Measurements from ENCODE around the gene SENP2. TPM values are rescaled to one million over a fixed set of nuclear protein-coding genes. Genes with fewer than 3 reads are reported as not detected.

Gene SENP2
- total and polyA plus RNA-seq, 9 of the 15 experiments (the other 6 are each of a cell fraction or from before 2014, with no cell fraction given) = 11.8 to 67.1 (median 41.1) TPM

DNA sequence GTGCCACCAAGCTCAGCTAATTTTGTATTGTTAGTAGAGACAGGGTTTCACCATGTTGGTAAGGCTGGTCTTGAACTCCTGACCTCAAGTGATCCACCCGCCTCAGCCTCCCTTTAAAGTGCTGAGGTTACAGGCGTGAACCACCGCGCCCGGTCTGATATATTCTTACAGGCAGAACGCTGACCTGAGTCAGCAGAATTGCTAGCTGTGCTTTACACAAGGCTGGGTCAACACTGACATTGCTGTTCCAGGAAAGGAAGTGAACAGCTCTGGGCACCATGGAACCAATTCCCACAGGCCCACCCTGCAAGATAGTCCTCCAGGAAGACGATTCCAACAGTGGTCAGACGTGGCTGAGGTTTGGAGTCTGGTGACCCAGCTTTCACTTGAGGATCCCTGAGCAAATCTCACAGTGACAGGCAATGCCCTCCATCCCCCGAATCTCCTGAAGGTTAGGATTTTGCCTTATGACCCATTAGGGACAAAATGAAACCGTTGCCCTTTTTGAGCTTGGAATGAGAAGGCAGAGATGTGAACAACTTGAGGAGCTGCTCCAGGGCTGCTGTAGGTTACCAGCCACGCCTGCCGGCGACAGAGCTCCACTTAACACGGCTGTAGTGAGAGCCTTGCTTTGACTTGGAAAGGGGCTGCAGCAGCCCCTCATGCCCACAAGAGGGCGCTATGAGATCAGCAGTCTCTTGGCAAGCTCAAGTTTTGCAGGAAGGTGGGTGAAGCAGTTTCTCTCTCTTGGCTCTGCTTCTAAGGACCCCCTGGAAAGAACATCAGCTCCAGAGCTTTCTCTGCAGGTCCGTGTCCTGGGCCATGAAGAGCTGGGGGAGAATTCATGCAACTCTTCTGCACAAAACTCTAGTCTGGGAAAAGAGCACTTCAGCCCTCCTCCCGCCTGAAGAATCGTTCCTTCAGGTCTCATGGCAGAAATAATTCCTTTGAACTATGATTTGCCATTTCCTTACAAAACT, 74.1 kb downstream of the SENP2 start (continued):
- TF ChIP-seq, protein P1, sequence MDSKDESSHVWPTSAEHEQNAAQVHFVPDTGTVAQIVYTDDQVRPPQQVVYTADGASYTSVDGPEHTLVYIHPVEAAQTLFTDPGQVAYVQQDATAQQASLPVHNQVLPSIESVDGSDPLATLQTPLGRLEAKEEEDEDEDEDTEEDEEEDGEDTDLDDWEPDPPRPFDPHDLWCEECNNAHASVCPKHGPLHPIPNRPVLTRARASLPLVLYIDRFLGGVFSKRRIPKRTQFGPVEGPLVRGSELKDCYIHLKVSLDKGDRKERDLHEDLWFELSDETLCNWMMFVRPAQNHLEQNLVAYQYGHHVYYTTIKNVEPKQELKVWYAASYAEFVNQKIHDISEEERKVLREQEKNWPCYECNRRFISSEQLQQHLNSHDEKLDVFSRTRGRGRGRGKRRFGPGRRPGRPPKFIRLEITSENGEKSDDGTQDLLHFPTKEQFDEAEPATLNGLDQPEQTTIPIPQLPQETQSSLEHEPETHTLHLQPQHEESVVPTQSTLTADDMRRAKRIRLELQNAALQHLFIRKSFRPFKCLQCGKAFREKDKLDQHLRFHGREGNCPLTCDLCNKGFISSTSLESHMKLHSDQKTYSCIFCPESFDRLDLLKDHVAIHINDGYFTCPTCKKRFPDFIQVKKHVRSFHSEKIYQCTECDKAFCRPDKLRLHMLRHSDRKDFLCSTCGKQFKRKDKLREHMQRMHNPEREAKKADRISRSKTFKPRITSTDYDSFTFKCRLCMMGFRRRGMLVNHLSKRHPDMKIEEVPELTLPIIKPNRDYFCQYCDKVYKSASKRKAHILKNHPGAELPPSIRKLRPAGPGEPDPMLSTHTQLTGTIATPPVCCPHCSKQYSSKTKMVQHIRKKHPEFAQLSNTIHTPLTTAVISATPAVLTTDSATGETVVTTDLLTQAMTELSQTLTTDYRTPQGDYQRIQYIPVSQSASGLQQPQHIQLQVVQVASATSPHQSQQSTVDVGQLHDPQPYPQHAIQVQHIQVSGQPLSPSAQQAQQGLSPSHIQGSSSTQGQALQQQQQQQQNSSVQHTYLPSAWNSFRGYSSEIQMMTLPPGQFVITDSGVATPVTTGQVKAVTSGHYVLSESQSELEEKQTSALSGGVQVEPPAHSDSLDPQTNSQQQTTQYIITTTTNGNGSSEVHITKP (IDR thresholded peaks at IDR 0.05; ENCODE audit: partially characterized antibody) = peak; percentile 56
- TF ChIP-seq POU5F1 (IDR thresholded peaks at IDR 0.05; ENCODE audit: borderline replicate concordance, low read depth, low read length, partially characterized antibody) = no peak
- TF ChIP-seq, protein P2, sequence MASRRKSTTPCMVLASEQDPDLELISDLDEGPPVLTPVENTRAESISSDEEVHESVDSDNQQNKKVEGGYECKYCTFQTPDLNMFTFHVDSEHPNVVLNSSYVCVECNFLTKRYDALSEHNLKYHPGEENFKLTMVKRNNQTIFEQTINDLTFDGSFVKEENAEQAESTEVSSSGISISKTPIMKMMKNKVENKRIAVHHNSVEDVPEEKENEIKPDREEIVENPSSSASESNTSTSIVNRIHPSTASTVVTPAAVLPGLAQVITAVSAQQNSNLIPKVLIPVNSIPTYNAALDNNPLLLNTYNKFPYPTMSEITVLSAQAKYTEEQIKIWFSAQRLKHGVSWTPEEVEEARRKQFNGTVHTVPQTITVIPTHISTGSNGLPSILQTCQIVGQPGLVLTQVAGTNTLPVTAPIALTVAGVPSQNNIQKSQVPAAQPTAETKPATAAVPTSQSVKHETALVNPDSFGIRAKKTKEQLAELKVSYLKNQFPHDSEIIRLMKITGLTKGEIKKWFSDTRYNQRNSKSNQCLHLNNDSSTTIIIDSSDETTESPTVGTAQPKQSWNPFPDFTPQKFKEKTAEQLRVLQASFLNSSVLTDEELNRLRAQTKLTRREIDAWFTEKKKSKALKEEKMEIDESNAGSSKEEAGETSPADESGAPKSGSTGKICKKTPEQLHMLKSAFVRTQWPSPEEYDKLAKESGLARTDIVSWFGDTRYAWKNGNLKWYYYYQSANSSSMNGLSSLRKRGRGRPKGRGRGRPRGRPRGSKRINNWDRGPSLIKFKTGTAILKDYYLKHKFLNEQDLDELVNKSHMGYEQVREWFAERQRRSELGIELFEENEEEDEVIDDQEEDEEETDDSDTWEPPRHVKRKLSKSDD (conservative IDR thresholded peaks at IDR 0.05; ENCODE audit: low read length) = no peak
- TF ChIP-seq, protein P3, sequence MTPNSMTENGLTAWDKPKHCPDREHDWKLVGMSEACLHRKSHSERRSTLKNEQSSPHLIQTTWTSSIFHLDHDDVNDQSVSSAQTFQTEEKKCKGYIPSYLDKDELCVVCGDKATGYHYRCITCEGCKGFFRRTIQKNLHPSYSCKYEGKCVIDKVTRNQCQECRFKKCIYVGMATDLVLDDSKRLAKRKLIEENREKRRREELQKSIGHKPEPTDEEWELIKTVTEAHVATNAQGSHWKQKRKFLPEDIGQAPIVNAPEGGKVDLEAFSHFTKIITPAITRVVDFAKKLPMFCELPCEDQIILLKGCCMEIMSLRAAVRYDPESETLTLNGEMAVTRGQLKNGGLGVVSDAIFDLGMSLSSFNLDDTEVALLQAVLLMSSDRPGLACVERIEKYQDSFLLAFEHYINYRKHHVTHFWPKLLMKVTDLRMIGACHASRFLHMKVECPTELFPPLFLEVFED (CRISPR knock-in tag; conservative IDR thresholded peaks at IDR 0.05) = no peak
- TF ChIP-seq, protein P4, sequence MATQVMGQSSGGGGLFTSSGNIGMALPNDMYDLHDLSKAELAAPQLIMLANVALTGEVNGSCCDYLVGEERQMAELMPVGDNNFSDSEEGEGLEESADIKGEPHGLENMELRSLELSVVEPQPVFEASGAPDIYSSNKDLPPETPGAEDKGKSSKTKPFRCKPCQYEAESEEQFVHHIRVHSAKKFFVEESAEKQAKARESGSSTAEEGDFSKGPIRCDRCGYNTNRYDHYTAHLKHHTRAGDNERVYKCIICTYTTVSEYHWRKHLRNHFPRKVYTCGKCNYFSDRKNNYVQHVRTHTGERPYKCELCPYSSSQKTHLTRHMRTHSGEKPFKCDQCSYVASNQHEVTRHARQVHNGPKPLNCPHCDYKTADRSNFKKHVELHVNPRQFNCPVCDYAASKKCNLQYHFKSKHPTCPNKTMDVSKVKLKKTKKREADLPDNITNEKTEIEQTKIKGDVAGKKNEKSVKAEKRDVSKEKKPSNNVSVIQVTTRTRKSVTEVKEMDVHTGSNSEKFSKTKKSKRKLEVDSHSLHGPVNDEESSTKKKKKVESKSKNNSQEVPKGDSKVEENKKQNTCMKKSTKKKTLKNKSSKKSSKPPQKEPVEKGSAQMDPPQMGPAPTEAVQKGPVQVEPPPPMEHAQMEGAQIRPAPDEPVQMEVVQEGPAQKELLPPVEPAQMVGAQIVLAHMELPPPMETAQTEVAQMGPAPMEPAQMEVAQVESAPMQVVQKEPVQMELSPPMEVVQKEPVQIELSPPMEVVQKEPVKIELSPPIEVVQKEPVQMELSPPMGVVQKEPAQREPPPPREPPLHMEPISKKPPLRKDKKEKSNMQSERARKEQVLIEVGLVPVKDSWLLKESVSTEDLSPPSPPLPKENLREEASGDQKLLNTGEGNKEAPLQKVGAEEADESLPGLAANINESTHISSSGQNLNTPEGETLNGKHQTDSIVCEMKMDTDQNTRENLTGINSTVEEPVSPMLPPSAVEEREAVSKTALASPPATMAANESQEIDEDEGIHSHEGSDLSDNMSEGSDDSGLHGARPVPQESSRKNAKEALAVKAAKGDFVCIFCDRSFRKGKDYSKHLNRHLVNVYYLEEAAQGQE (IDR thresholded peaks at IDR 0.05; ENCODE audit: borderline replicate concordance) = peak; percentile 63
- TF ChIP-seq, protein P4 (CRISPR knock-in tag; IDR thresholded peaks at IDR 0.05; ENCODE audit: low read depth) = no peak
- no peak for TF ChIP-seq MED1 (CRISPR knock-in tag; IDR thresholded peaks at IDR 0.05; ENCODE audit: borderline replicate concordance)
